ENCODE data around the gene SEPTIN5. TPM values are rescaled to one million over a fixed set of nuclear protein-coding genes. Genes with fewer than 3 reads are reported as not detected.

SEPTIN5 gene
- total and polyA plus RNA-seq, 9 of the 15 experiments (the other 6 are each of a cell fraction or from before 2014, with no cell fraction given) = 0.03 to 195 (median 119) TPM

- no peak for TF ChIP-seq ZNF280B (CRISPR knock-in tag; IDR thresholded peaks at IDR 0.05)
- TF ChIP-seq ZNF778 (CRISPR knock-in tag; IDR thresholded peaks at IDR 0.05) = no peak
- TF ChIP-seq THRB (CRISPR knock-in tag; conservative IDR thresholded peaks at IDR 0.05) = 0 out of 2 replicates have a peak, but pooled peaks have one; percentile 22
- TF ChIP-seq, protein P1, sequence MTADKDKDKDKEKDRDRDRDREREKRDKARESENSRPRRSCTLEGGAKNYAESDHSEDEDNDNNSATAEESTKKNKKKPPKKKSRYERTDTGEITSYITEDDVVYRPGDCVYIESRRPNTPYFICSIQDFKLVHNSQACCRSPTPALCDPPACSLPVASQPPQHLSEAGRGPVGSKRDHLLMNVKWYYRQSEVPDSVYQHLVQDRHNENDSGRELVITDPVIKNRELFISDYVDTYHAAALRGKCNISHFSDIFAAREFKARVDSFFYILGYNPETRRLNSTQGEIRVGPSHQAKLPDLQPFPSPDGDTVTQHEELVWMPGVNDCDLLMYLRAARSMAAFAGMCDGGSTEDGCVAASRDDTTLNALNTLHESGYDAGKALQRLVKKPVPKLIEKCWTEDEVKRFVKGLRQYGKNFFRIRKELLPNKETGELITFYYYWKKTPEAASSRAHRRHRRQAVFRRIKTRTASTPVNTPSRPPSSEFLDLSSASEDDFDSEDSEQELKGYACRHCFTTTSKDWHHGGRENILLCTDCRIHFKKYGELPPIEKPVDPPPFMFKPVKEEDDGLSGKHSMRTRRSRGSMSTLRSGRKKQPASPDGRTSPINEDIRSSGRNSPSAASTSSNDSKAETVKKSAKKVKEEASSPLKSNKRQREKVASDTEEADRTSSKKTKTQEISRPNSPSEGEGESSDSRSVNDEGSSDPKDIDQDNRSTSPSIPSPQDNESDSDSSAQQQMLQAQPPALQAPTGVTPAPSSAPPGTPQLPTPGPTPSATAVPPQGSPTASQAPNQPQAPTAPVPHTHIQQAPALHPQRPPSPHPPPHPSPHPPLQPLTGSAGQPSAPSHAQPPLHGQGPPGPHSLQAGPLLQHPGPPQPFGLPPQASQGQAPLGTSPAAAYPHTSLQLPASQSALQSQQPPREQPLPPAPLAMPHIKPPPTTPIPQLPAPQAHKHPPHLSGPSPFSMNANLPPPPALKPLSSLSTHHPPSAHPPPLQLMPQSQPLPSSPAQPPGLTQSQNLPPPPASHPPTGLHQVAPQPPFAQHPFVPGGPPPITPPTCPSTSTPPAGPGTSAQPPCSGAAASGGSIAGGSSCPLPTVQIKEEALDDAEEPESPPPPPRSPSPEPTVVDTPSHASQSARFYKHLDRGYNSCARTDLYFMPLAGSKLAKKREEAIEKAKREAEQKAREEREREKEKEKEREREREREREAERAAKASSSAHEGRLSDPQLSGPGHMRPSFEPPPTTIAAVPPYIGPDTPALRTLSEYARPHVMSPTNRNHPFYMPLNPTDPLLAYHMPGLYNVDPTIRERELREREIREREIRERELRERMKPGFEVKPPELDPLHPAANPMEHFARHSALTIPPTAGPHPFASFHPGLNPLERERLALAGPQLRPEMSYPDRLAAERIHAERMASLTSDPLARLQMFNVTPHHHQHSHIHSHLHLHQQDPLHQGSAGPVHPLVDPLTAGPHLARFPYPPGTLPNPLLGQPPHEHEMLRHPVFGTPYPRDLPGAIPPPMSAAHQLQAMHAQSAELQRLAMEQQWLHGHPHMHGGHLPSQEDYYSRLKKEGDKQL (CRISPR knock-in tag; IDR thresholded peaks at IDR 0.05; ENCODE audit: borderline replicate concordance) = no peak
- TF ChIP-seq MYNN (IDR thresholded peaks at IDR 0.05) = no peak
- no peak for TF ChIP-seq MYNN (CRISPR knock-in tag; IDR thresholded peaks at IDR 0.05)
- no peak for TF ChIP-seq BCL6 (CRISPR knock-in tag; IDR thresholded peaks at IDR 0.05)
- peak; percentile 49; the same call in 1 of the 2 replicates for TF ChIP-seq NKRF (IDR thresholded peaks at IDR 0.05; ENCODE audit: borderline replicate concordance)
- TF ChIP-seq GABPB2 (CRISPR knock-in tag; conservative IDR thresholded peaks at IDR 0.05) = no peak
- no peak for TF ChIP-seq POLR2B (IDR thresholded peaks at IDR 0.05; ENCODE audit: low read depth, partially characterized antibody)
- no peak for TF ChIP-seq EZH2 (IDR thresholded peaks at IDR 0.05; ENCODE audit: borderline replicate concordance, low read depth, low read length)
- TF ChIP-seq ARID2 (IDR thresholded peaks at IDR 0.05) = peak; percentile 49; the same call in 1 of the 2 replicates
- TF ChIP-seq MEF2D (tag; conservative IDR thresholded peaks at IDR 0.05; ENCODE audit: low read depth) = no peak
- TF ChIP-seq ZNF143 (CRISPR knock-in tag; IDR thresholded peaks at IDR 0.05) = no peak
- no peak; the same call in 1 of the 2 replicates for TF ChIP-seq MCM2 (IDR thresholded peaks at IDR 0.05; ENCODE audit: low read depth)
- peak; percentile 74; the same call in 1 of the 2 replicates for TF ChIP-seq HLTF (IDR thresholded peaks at IDR 0.05)
Observed at GRCh38 chr22:19700790-19701419, 13.4 kb upstream of the SEPTIN5 start (continued).
